LNCaP clone FGC (cell line): ENCODE data around the gene CALM3.

Experiments
- DNase-seq: peaks from one replicate; pipeline ENCODE4 v3.0.0-alpha.2; 2011; ENCODE audit warnings: low read depth
- H3K4me3 ChIP-seq: 2 replicates; pipeline ENCODE4 v1.5.1; 2011; ENCODE audit warnings: mild to moderate bottlenecking, low read depth, low read length, control low read depth
- CTCF ChIP-seq: IDR thresholded peaks from 2 replicates; pipeline ENCODE4 v1.5.1; 2012; ENCODE audit warnings: mild to moderate bottlenecking; ENCODE audit not compliant: control insufficient read depth, insufficient read depth; ENCODE audit errors: extremely low read depth

The CALM3 gene

GRCh38 chr19:46648060-46648960, 47.2 kb downstream of the CALM3 start:
- no peak overlapping the region for H3K4me3 ChIP-seq
- DNase-seq: no peak
- no peak for TF ChIP-seq CTCF

- DNase-seq: no peak
- no peak overlapping the region for H3K4me3 ChIP-seq
Measured at GRCh38 chr19:46648961-46649960, 48.1 kb downstream of the CALM3 start.

GRCh38 chr19:46650445-46650844, 49.3 kb downstream of the CALM3 start:
- TF ChIP-seq CTCF: no peak
- no peak overlapping the region for H3K4me3 ChIP-seq
- DNase-seq: no peak

More at GRCh38 chr19:46648961-46649960, 48.1 kb downstream of the CALM3 start:
- TF ChIP-seq CTCF: no peak

- DNase-seq: no peak
- no peak for TF ChIP-seq CTCF
- no peak overlapping the region for H3K4me3 ChIP-seq
Measured at GRCh38 chr19:46654621-46655152, 53.6 kb downstream of the CALM3 start.

- DNase-seq: no peak
- H3K4me3 ChIP-seq: no peak overlapping the region
- no peak for TF ChIP-seq CTCF
Measured at GRCh38 chr19:46656541-46656940, 55.4 kb downstream of the CALM3 start.

GRCh38 chr19:46659151-46660007, 58.2 kb downstream of the CALM3 start:
- TF ChIP-seq CTCF: no peak
- no peak for DNase-seq
- H3K4me3 ChIP-seq: no peak overlapping the region
